GM23248 (cell line): ENCODE measurements around the gene NSF.

Source experiments
- EZH2 ChIP-seq: fragments of 200-600 bp; sonication (generic); IDR thresholded peaks from 2 replicates; pipeline ENCODE4 v1.6.1; 2018; ENCODE audit warnings: antibody characterized with exemption, mild to moderate bottlenecking; ENCODE audit not compliant: insufficient read depth, poor library complexity, severe bottlenecking
- EZH2phosphoT487 ChIP-seq: fragments of 200-600 bp; sonication (generic); IDR thresholded peaks from 2 replicates; pipeline ENCODE4 v1.6.1; 2018; ENCODE audit warnings: antibody characterized with exemption, moderate library complexity, mild to moderate bottlenecking, low read depth; ENCODE audit not compliant: insufficient read depth

- TF ChIP-seq EZH2 (no peak), EZH2phosphoT487 (no peak)
Measured at GRCh38 chr17:46770439-46770817, 180.0 kb downstream of the NSF start.
